IPS-18a (cell line): ENCODE data around the gene CHD2.

Experiments
- H3K27ac ChIP-seq: one replicate; pipeline ENCODE4 v1.5.1; 2013; ENCODE audit warnings: low read length
- H3K27me3 ChIP-seq: one replicate; pipeline ENCODE4 v1.6.1; 2013; ENCODE audit warnings: mild to moderate bottlenecking, low read length; ENCODE audit not compliant: control insufficient read depth, insufficient read depth
- H3K36me3 ChIP-seq: one replicate; pipeline ENCODE4 v1.6.1; 2013; ENCODE audit warnings: low read depth, low read length; ENCODE audit not compliant: control insufficient read depth
- H3K4me1 ChIP-seq: one replicate; pipeline ENCODE4 v1.6.1; 2013; ENCODE audit warnings: low read depth, low read length; ENCODE audit not compliant: control insufficient read depth
- H3K4me3 ChIP-seq: one replicate; pipeline ENCODE4 v1.5.1; 2013; ENCODE audit warnings: low read length
- H3K9ac ChIP-seq: one replicate; pipeline ENCODE4 v1.6.1; 2013; ENCODE audit warnings: mild to moderate bottlenecking, low read length, moderate library complexity
- H3K9me3 ChIP-seq: one replicate; pipeline ENCODE4 v1.6.1; 2013; ENCODE audit warnings: low read depth, low read length; ENCODE audit not compliant: control insufficient read depth

The CHD2 gene

DNA sequence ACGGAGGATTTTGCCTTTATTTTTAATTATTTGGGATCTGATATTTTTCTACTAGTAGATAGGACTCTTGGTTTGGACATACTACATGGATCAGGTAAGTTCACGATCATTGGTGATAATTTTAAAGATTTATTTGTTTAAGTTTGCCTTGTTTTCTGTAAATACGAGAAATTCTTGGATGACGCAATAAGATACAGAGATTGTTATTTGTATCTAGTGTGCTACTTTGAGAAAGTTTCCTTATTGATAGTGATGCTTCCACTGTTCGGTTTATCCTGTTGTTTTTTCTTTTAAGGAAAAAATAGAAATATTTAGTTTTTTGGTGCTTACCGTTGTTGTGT lies 577 bp downstream of the CHD2 start:
- Histone ChIP-seq H3K4me1 (peaks cover 28% of the 10 kb centered on the region), H3K4me3 (peak overlapping the region; percentile 92), H3K27ac (peak overlapping the region; percentile 99), H3K27me3 (no peaks in the 10 kb centered on the region), H3K9ac (peak overlapping the region; percentile 100), H3K36me3 (peaks cover 26% of the 10 kb centered on the region), H3K9me3 (no peaks in the 10 kb centered on the region)

DNA sequence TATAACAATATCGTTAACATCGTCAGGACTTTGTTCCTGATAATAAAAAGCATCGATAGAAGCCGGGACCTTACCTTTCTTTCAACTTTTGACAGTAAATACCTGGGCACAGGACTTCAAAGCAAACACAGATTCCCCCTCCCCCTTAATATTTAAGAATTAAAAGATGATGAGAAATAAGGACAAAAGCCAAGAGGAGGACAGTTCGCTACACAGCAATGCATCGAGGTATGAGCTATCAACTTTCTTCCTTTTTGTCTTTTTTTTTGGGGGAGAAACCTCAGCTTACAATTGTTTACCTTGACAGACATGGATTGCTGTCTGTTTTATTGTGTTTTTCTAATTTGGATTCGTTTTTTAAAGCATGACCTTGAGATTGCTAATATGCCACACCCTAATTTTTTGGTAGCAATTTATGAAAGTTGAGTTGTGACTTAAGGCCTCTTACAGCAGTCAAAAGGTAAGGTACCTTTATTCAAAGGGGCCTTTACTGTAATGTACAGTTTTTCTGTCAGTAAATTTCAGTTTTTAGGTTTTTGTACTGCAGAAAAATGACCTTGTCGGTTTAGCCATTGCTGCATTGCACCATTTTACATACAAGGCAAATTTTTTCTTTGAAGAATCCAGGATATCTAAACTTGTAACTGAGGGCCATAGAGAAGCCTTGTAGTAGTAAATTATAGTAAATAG lies 1.1 kb downstream of the CHD2 start:
- peaks cover 23% of the 10 kb centered on the region for H3K36me3 ChIP-seq
- peaks cover 32% of the 10 kb centered on the region for H3K4me1 ChIP-seq
- peak overlapping the region; percentile 92 for H3K4me3 ChIP-seq
- peak overlapping the region; percentile 100 for H3K9ac ChIP-seq
- no peaks in the 10 kb centered on the region for H3K9me3 ChIP-seq
- peak overlapping the region; percentile 99 for H3K27ac ChIP-seq
- no peaks in the 10 kb centered on the region for H3K27me3 ChIP-seq

DNA sequence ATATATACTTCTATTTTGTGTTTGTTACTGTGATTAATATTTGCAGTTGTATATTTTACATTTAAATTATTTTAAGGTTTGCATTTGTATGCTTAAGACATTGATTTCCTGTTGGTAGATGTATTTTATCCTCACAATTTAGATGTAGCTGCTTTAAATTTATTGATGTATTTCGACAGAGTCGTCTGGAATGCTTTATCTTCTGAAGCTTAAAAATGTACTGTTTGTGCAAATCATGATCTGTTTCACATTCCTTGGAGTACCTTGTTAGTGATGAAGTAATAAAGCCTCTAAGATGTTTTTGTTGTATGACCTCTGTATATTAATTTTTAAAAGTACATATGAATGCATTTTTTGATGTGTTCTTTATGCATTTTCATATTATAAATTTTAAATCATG lies 1.9 kb downstream of the CHD2 start:
- Histone ChIP-seq H3K4me3 (peak overlapping the region; percentile 92), H3K9ac (peak overlapping the region; percentile 100), H3K27ac (no peak overlapping the region), H3K36me3 (peaks cover 23% of the 10 kb centered on the region), H3K4me1 (peaks cover 40% of the 10 kb centered on the region), H3K27me3 (no peaks in the 10 kb centered on the region), H3K9me3 (no peaks in the 10 kb centered on the region)

DNA sequence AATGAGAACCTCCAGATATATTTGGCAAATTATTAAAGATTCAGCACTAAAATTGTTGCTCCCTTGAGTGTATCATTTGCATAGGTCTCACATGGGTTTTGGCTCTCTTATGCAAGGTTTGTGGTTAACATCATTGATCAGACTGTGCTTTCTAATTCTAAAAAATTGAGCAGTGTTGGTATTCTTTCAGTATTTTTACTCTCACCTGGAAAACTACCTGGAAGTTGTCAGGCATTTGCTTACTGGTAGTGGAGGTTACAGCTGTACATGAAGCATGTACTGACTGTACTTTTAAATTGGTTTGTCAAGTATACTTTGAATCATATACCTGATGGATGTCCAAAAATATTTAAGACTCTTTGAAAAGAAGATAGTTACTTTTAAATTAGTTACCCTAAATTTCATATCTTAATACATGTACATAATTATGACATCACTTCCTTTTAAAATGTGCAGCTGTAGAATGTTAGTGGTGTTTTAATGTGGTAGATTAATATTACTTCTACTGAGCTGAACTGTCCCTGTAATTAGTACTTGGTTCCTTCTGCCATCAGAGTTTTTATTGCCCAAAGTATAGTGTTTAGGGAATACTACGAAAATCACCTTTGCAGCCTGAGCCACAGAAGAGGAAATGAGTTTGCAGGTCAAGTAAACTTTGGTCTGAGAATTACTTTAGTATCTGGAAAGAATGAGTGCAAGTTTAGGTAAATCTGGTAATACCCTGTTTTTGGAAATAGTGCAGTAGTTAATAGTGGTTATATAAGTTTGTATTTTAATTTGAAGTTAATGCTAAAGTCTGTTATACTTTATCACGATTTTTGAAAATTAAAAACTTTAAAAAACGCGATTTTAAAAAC lies 2.8 kb downstream of the CHD2 start:
- Histone ChIP-seq H3K9me3 (no peaks in the 10 kb centered on the region), H3K27me3 (no peaks in the 10 kb centered on the region), H3K27ac (peak overlapping the region; percentile 100), H3K4me1 (peaks cover 46% of the 10 kb centered on the region), H3K4me3 (peak overlapping the region; percentile 92), H3K9ac (peak overlapping the region; percentile 100), H3K36me3 (peaks cover 15% of the 10 kb centered on the region)

DNA sequence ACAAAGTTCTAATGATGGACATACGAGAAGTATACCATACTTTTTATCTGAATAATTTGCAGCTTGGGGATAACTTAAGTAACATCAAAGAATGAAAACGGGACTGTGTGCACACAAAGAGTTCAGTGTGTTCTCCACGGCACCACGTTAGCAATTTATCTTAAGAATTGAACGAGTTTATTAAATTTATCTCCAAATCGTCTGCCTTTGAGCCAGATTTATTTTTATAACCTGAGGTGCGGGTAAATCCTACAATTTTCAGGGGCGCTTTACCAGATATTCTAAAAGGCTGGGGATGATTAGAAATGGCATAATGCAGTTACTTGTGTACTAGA lies 3.5 kb downstream of the CHD2 start:
- Histone ChIP-seq H3K9ac (peak overlapping the region; percentile 100), H3K36me3 (peaks cover 12% of the 10 kb centered on the region), H3K4me3 (peak overlapping the region; percentile 92), H3K27me3 (no peaks in the 10 kb centered on the region), H3K4me1 (peaks cover 46% of the 10 kb centered on the region), H3K27ac (peak overlapping the region; percentile 100), H3K9me3 (no peaks in the 10 kb centered on the region)

DNA sequence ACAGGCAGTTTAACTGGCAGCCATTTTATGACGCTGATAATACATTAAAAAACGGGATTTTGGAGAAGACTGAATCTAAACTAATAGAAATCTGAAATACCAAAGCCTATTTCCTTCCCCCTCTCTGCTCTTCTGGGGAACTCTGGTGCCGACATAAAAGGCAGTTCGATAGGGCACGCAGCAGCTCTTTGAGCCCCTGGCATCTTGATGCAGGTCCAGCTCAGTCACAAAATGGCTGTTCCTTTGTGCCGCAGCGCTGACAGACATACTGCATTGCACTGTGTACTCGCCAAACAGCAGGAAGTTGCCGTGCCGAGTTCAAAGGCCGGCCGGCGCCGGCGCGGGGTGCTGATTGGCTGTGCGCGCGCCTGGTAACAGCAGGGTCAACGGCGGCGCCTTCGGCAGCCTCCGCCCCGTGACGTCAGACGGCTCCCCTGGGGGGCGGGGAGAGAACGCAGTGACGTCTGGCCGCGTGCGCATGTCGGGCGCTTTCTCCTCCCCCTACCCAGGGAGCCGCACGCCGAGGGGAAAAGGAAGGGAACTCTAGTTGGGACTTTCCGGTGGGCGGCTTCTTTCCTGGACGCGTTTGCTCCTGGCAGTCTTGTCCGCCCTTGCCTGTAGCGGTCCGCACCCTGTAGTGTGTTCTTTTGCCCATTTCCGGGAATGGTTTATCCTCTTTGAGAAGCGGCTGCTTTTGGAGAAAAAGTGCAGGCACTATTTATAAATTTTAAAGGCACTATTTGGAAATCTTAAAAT lies 4.0 kb downstream of the CHD2 start:
- peak overlapping the region; percentile 100 for H3K9ac ChIP-seq
- peak overlapping the region; percentile 92 for H3K4me3 ChIP-seq
- H3K36me3 ChIP-seq: peaks cover 9% of the 10 kb centered on the region
- no peaks in the 10 kb centered on the region for H3K27me3 ChIP-seq
- H3K27ac ChIP-seq: peak overlapping the region; percentile 100
- H3K4me1 ChIP-seq: peaks cover 46% of the 10 kb centered on the region
- no peaks in the 10 kb centered on the region for H3K9me3 ChIP-seq

DNA sequence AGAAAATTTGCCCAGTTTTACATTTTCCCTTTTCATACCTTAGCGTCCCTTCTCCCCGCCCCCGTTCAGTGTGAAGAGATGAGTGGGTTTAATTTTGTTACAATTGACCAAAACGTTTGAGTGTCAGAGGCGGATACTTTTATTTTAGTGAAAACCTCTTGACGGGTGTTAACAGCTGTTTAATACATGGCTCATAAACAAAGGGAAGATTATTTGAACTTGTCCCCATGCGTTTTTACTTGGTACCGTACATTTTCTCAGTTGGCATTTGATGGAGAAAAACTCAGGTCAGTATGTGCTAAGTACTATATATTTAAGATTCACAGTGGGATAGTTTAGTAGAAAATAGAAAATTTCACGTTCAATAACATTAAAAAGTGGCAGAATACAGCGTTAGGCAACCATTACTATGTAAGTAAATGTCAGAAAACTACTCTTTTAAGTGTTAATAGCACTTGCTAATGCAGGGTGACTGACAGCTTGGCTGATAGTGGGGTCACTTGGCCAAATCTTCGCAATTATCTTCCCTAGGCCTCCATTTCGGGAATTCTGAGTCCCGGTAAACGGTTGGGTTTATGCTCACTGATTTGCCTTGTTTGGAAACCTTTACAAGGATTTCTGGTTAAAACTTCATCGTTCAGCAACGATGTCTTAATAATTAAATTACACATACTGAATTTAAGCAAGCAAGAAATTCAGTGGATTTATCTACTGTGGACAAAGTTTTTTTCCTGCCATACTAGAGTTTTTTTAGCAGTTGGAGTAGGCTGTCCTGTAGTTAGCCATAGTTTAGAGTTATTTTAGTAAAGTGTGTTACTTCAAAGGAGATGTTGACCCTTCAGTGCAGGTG lies 4.8 kb downstream of the CHD2 start:
- H3K4me3 ChIP-seq: peak overlapping the region; percentile 70
- H3K4me1 ChIP-seq: peaks cover 46% of the 10 kb centered on the region
- H3K9me3 ChIP-seq: no peaks in the 10 kb centered on the region
- peak overlapping the region; percentile 50 for H3K27ac ChIP-seq
- peak overlapping the region; percentile 80 for H3K9ac ChIP-seq
- no peaks in the 10 kb centered on the region for H3K27me3 ChIP-seq
- H3K36me3 ChIP-seq: peaks cover 12% of the 10 kb centered on the region

DNA sequence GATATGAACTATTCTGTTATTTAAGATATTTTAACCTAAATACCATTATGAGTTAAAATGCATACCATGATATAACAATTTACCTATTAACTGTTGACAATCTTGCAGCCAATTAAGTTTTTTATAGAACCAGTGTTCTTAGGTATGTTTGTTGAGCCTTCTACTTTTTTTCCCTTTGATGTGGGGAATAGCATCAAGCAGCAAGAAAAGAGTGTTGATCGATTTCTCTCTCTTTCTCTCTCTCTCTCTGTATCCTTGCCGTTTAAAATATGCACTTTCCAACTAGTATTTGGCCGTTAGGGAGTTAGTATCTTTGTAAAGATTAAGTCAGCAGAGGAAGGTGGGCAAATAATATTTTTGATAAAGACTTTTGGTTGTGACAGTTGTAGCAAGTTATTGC lies 5.9 kb downstream of the CHD2 start:
- peaks cover 12% of the 10 kb centered on the region for H3K36me3 ChIP-seq
- no peak overlapping the region for H3K9ac ChIP-seq
- no peaks in the 10 kb centered on the region for H3K27me3 ChIP-seq
- H3K27ac ChIP-seq: no peak overlapping the region
- no peak overlapping the region for H3K4me3 ChIP-seq
- H3K4me1 ChIP-seq: peaks cover 46% of the 10 kb centered on the region
- no peaks in the 10 kb centered on the region for H3K9me3 ChIP-seq

DNA sequence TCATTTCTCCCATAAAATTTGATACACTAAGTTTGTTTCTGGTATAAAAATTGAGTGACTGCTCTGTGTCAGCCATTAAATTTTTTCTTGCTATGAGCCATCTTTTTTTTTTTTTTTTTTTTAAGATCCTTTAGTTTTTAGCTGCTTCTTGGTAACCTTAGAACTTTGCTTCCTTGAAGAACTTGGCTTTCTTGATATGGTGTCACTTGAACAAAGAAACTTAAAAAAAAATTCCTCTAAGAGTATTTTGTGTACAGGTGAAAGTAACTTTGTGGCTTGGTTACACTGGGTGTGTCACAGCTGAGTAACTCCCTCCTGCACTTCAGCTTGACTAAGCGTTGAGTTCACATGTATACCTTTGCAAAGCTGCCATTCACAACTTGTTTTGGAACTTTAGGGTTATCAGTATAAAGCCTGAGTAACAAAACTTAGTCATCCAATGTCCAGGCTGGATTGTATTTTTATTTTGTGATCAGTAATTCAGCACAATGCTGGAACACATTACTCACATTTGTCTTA lies 6.5 kb downstream of the CHD2 start:
- H3K9me3 ChIP-seq: no peaks in the 10 kb centered on the region
- peaks cover 46% of the 10 kb centered on the region for H3K4me1 ChIP-seq
- no peak overlapping the region for H3K27ac ChIP-seq
- no peak overlapping the region for H3K9ac ChIP-seq
- H3K4me3 ChIP-seq: no peak overlapping the region
- H3K36me3 ChIP-seq: peaks cover 12% of the 10 kb centered on the region
- no peaks in the 10 kb centered on the region for H3K27me3 ChIP-seq

DNA sequence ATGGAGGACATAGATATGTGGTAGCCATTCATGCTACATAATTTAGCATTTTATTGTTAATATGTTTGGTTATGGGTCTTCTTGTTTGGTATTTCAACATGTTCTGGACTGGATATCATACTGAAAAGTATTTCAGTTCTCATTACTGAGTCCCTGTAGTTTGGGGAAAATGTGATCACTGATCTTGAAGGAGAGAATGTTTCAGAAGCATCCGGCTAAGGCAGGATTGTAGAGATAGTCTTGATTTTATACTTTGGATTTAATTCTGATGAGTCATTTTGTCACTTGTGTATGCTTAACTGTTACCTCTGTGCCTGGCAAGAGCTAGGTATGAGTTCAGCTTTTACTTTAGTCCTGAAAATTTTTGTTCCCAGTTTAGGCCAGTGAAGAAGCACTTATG lies 7.1 kb downstream of the CHD2 start:
- Histone ChIP-seq H3K4me1 (peaks cover 46% of the 10 kb centered on the region), H3K9ac (no peak overlapping the region), H3K27ac (no peak overlapping the region), H3K9me3 (no peaks in the 10 kb centered on the region), H3K4me3 (no peak overlapping the region), H3K27me3 (no peaks in the 10 kb centered on the region), H3K36me3 (peaks cover 8% of the 10 kb centered on the region)
